Measurements from ENCODE around the gene HOXC6. TPM values are rescaled to one million over a fixed set of nuclear protein-coding genes. Genes with fewer than 3 reads are reported as not detected.

The HOXC6 gene
- total and polyA plus RNA-seq, 4 donors: 0.18 to 0.71 (median 0.35) TPM

DNA sequence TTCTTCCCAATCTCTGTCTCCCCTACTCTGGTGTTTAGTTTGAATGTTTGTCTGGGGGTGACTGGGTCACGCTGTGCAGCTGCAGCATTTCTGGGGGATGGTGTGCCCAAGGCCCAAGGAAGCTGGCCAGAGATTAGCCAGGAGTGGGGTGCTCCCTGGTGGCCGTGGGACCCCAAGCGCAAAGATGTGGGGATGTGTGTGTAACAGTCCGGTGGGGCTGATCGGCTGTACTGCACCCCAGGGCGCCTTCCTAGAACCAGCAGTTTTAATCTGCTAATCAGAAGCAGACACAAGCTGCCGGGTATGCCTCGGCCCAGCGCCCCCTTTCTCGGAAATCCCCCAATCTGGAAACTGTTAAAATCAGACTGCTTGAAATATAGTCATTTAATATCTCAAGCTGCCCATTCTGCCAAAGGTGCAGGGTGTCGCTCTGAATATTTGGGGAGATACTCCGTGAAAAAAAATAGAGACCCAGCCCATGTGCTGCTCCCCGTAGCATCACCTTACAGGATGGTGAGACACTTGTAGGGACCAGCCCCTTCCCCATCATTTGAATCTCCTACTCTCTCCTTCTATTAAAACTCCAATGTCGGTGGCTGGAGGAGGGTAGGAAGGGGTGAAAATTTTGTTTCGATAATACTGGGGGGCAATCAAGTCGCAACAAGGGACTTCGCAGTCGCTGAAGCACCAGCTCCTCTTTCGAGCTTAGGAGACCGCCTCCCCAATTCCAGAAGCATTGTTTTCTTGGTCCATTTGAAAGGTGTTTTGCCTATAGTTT is 24.0 kb upstream of the HOXC6 start:
- H3K9ac ChIP-seq (ENCODE audit: insufficient read depth in 1 of 2, low read length in 2 of 2): no peak overlapping the region
- peaks cover 5 to 95% (median 77%) of the 10 kb centered on the region in 3 donors for H3K27me3 ChIP-seq (ENCODE audit: control insufficient read depth in 3 of 3, insufficient read depth in 3 of 3, low read length in 2 of 3)
- 25 to 26% methylated on average over 20 of the region's 20 CpGs for WGBS, 2 donors
- no peak for DNase-seq
- no peak overlapping the region for H3K4me3 ChIP-seq
- H3K4me1 ChIP-seq (ENCODE audit: control insufficient read depth in 5 of 5, insufficient read depth in 5 of 5, low read length in 5 of 5): peaks cover 0 to 26% (median 3%) of the 10 kb centered on the region in 5 donors
- H3K27ac ChIP-seq (ENCODE audit: low read depth in 1 of 2, low read length in 1 of 2): no peak overlapping the region
- TF ChIP-seq, protein P1, sequence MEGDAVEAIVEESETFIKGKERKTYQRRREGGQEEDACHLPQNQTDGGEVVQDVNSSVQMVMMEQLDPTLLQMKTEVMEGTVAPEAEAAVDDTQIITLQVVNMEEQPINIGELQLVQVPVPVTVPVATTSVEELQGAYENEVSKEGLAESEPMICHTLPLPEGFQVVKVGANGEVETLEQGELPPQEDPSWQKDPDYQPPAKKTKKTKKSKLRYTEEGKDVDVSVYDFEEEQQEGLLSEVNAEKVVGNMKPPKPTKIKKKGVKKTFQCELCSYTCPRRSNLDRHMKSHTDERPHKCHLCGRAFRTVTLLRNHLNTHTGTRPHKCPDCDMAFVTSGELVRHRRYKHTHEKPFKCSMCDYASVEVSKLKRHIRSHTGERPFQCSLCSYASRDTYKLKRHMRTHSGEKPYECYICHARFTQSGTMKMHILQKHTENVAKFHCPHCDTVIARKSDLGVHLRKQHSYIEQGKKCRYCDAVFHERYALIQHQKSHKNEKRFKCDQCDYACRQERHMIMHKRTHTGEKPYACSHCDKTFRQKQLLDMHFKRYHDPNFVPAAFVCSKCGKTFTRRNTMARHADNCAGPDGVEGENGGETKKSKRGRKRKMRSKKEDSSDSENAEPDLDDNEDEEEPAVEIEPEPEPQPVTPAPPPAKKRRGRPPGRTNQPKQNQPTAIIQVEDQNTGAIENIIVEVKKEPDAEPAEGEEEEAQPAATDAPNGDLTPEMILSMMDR (IDR thresholded peaks at IDR 0.05; ENCODE audit: control extremely low read depth, extremely low read depth): no peak
- ATAC-seq (ENCODE audit: insufficient read depth, low FRiP score): no peak
- H3K9me3 ChIP-seq (ENCODE audit: control insufficient read depth in 4 of 4, insufficient read depth in 3 of 4, low read length in 3 of 4): peaks cover 0 to 3% (median 0%) of the 10 kb centered on the region in 4 donors
- H3K36me3 ChIP-seq (ENCODE audit: control insufficient read depth in 4 of 4, insufficient read depth in 4 of 4, low read length in 4 of 4): no peaks in the 10 kb centered on the region

DNA sequence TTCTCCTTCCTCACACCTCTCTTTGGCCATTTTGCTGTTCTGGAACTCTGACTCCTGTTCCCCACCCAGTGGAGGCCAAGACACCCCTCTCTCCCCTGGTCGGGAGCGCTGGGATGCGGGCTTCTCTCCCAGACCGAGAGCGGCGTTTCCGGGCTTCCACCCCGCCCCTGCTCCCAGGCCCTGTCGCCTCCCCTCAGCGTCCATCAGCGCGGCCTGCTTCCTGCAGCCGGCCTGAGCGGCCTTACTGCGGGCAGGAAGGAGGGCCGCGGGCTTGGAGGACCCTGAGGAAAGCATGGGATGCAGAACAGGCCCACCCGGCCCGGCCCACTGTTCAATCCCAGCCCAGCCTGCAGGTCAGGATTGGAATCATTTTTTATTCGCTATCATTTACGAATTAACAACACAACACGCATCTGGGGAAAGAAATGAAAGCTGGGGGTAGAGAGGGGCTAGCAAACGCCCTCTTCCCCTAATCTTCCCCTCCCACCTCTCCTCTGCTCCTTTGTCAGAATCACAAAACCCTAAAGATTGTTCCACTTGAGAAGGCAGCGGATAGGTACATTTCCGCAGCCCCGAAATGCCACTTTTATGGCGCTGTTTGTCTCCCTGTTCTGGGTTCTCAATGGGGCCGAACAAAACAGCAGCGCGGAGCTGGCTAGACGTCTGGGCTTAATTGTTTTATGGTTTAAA is 23.3 kb upstream of the HOXC6 start:
- no peak overlapping the region for H3K27ac ChIP-seq (ENCODE audit: low read depth in 1 of 2, low read length in 1 of 2)
- ATAC-seq (ENCODE audit: insufficient read depth, low FRiP score) (no peak), DNase-seq (peak in 1 of 3 donors; percentile 37)
- TF ChIP-seq, protein P1 (IDR thresholded peaks at IDR 0.05; ENCODE audit: control extremely low read depth, extremely low read depth): no peak
- 16 to 18% methylated on average over 31 of the region's 31 CpGs for WGBS, 2 donors
- H3K9ac ChIP-seq (ENCODE audit: insufficient read depth in 1 of 2, low read length in 2 of 2): no peak overlapping the region
- no peaks in the 10 kb centered on the region for H3K36me3 ChIP-seq (ENCODE audit: control insufficient read depth in 4 of 4, insufficient read depth in 4 of 4, low read length in 4 of 4)
- H3K9me3 ChIP-seq (ENCODE audit: control insufficient read depth in 4 of 4, insufficient read depth in 3 of 4, low read length in 3 of 4): peaks cover 0 to 3% (median 0%) of the 10 kb centered on the region in 4 donors
- H3K4me1 ChIP-seq (ENCODE audit: control insufficient read depth in 5 of 5, insufficient read depth in 5 of 5, low read length in 5 of 5): peaks cover 0 to 27% (median 3%) of the 10 kb centered on the region in 5 donors
- H3K4me3 ChIP-seq: no peak overlapping the region
- peaks cover 9 to 95% (median 77%) of the 10 kb centered on the region in 3 donors for H3K27me3 ChIP-seq (ENCODE audit: control insufficient read depth in 3 of 3, insufficient read depth in 3 of 3, low read length in 2 of 3)

DNA sequence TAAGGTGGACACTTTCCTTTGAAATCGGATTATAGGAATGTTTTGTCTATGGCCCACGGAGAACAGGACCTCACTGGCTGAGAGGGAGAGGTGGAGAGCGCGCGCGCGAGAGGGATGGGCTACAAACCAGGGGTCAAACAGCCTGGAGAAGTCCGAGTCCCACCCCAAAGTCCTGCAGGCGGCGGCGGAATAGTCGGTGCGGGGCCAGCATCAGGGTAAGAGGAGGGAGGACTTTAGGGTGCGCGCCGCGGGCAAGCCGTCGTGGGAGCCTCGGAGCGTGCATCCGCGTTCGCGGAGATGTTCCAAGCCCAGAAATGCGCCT is 22.7 kb upstream of the HOXC6 start:
- H3K36me3 ChIP-seq (ENCODE audit: control insufficient read depth in 4 of 4, insufficient read depth in 4 of 4, low read length in 4 of 4): no peaks in the 10 kb centered on the region
- ATAC-seq (ENCODE audit: insufficient read depth, low FRiP score): no peak
- no peak overlapping the region for H3K9ac ChIP-seq (ENCODE audit: insufficient read depth in 1 of 2, low read length in 2 of 2)
- no peak for DNase-seq
- peaks cover 0 to 3% (median 0%) of the 10 kb centered on the region in 4 donors for H3K9me3 ChIP-seq (ENCODE audit: control insufficient read depth in 4 of 4, insufficient read depth in 3 of 4, low read length in 3 of 4)
- no peak overlapping the region for H3K4me3 ChIP-seq
- H3K27me3 ChIP-seq (ENCODE audit: control insufficient read depth in 3 of 3, insufficient read depth in 3 of 3, low read length in 2 of 3): peaks cover 9 to 96% (median 81%) of the 10 kb centered on the region in 3 donors
- peaks cover 0 to 22% (median 3%) of the 10 kb centered on the region in 5 donors for H3K4me1 ChIP-seq (ENCODE audit: control insufficient read depth in 5 of 5, insufficient read depth in 5 of 5, low read length in 5 of 5)
- TF ChIP-seq, protein P1 (IDR thresholded peaks at IDR 0.05; ENCODE audit: control extremely low read depth, extremely low read depth): no peak
- 3 to 7% methylated on average over 26 of the region's 26 CpGs for WGBS, 2 donors
- no peak overlapping the region for H3K27ac ChIP-seq (ENCODE audit: low read depth in 1 of 2, low read length in 1 of 2)
